ENCODE data around the gene MUC6. TPM values are rescaled to one million over a fixed set of nuclear protein-coding genes. Genes with fewer than 3 reads are reported as not detected.

MUC6 gene
- total RNA-seq, 4 donors from 2014 or later, result not detected

DNA sequence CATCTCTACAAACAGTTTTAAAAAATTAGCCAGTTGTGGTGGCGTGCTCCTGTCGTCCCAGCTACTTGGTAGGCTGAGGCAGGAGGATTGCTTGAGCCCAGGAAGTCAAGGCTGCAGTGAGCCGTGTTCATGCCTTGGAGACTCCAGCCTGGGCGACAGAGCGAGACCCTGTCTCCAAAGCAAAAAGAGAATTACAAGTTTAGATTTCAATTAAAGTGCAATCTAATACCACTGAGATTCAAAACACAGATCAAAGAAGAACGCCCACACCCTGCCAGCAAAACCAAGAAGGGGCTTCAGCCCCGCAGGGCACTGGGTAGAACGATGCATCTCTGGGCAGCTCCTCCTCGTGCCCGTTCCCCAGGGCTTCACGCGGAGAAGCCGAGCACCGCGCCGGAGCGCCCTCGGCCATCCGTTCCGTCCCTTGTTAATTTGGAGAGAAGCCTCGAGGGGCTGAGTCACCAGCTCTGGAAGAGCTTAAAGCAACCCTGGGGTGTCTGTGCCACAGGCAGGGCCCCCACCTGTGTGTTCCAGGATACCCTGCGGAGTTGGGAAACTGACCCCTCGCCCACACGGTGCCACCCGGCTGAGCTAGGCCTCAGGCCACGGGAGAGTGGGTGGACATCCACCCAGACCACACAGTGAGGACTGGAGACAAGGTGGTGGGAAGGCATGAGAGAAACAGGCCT lies 63.9 kb downstream of the MUC6 start:
- H3K4me3 ChIP-seq, result no peak overlapping the region
- TF ChIP-seq, protein P1, sequence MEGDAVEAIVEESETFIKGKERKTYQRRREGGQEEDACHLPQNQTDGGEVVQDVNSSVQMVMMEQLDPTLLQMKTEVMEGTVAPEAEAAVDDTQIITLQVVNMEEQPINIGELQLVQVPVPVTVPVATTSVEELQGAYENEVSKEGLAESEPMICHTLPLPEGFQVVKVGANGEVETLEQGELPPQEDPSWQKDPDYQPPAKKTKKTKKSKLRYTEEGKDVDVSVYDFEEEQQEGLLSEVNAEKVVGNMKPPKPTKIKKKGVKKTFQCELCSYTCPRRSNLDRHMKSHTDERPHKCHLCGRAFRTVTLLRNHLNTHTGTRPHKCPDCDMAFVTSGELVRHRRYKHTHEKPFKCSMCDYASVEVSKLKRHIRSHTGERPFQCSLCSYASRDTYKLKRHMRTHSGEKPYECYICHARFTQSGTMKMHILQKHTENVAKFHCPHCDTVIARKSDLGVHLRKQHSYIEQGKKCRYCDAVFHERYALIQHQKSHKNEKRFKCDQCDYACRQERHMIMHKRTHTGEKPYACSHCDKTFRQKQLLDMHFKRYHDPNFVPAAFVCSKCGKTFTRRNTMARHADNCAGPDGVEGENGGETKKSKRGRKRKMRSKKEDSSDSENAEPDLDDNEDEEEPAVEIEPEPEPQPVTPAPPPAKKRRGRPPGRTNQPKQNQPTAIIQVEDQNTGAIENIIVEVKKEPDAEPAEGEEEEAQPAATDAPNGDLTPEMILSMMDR (IDR thresholded peaks at IDR 0.05), result no peak
- TF ChIP-seq POLR2A (IDR thresholded peaks at IDR 0.05; ENCODE audit: low read depth) (no peak), POLR2AphosphoS5 (IDR thresholded peaks at IDR 0.05) (no peak), EP300 (IDR thresholded peaks at IDR 0.05) (no peak)
- no peaks in the 10 kb centered on the region for H3K27me3 ChIP-seq
- no peaks in the 10 kb centered on the region for H3K9me3 ChIP-seq
- intact Hi-C loops (cut with DNase I), result no loop called here
- peaks cover 39 to 88% (median 81%) of the 10 kb centered on the region in 4 donors for H3K36me3 ChIP-seq
- 97% methylated on average over 26 of the region's 26 CpGs for WGBS
- peaks cover 0 to 23% (median 11%) of the 10 kb centered on the region in 4 donors for H3K4me1 ChIP-seq
- DNase-seq (ENCODE audit: extremely low spot score), result no peak
- no peak overlapping the region for H3K27ac ChIP-seq (replicated peaks in 1 of 4)

DNA sequence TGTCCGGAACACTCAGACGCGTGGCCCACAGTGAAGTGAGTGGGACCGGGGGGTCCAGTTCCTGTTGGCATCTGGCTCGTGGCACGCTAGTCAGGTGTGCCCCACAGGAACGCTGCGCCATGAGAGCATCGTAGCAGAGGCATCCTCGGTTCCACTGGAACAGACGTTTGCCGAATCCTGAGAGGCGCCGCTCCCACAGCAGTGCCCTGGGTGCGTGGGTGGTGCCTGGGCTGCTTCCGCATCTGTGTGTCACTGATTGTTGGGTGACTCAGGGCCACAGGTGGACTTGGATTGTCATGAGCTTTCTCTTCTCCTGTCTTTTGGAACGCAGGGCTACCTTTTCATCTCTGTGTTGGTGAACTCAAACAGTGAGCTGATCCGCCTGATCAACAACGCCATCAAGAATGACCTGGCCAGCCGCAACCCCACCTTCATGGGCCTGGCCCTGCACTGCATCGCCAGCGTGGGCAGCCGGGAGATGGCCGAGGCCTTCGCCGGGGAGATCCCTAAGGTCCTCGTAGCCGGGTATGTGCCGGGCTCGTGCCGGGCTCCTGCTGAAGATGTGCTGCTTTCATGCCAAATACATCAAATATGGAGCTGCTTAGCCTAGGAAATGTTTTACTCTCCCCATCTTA lies 64.7 kb downstream of the MUC6 start:
- no peak for DNase-seq (ENCODE audit: extremely low spot score)
- Histone ChIP-seq H3K27ac (replicated peaks in 1 of 4) (no peak overlapping the region), H3K4me3 (no peak overlapping the region), H3K36me3 (peaks cover 33 to 80% (median 73%) of the 10 kb centered on the region in 4 donors), H3K27me3 (no peaks in the 10 kb centered on the region), H3K9me3 (no peaks in the 10 kb centered on the region), H3K4me1 (peaks cover 0 to 21% (median 10%) of the 10 kb centered on the region in 4 donors)
- TF ChIP-seq, protein P1 (IDR thresholded peaks at IDR 0.05), result no peak
- no peak for TF ChIP-seq POLR2A (IDR thresholded peaks at IDR 0.05; ENCODE audit: low read depth)
- no peak for TF ChIP-seq POLR2AphosphoS5 (IDR thresholded peaks at IDR 0.05)
- TF ChIP-seq EP300 (IDR thresholded peaks at IDR 0.05), result no peak
- WGBS, result 96% methylated on average over 13 of the region's 31 CpGs
- intact Hi-C loops (cut with DNase I), result no loop called here

DNA sequence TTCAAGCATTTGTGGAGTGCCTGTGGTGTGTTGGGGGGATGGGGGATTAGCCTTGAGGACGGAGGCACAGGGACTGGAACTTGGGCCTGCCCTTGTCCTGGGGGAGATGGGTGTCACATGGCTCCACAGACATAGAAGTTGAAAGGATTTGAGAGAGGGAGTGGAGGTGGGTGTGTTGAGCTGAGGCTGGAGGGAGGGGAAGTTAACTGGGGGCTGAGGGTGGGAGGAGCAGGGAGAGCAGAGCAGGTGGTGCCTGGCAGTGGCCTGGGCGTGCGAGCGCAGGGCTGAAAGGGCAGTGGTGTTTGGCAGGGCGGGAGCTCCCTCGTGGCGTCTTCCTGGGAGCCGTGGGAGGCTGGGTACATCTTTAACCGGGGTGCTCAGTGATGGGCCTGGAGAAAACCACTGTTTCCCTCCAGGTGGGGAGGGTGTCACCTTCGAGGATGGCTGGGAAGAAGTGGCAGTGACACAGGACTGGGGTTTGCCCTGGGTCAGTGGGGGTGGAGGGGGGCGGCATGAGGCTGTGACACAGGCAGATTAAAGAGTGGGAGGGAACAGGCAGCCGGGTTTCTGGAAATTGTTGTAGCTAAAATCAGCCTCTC lies 65.3 kb downstream of the MUC6 start:
- H3K36me3 ChIP-seq, result peaks cover 33 to 73% (median 66%) of the 10 kb centered on the region in 4 donors
- H3K27ac ChIP-seq (replicated peaks in 1 of 4), result no peak overlapping the region
- no peak overlapping the region for H3K4me3 ChIP-seq
- whole genome bisulfite sequencing, result 87% methylated on average over 9 of the region's 12 CpGs
- intact Hi-C loops (cut with DNase I), result no loop called here
- no peaks in the 10 kb centered on the region for H3K27me3 ChIP-seq
- no peak for DNase-seq (ENCODE audit: extremely low spot score)
- no peak for TF ChIP-seq POLR2AphosphoS5 (IDR thresholded peaks at IDR 0.05)
- TF ChIP-seq, protein P1 (IDR thresholded peaks at IDR 0.05), result no peak
- no peak for TF ChIP-seq POLR2A (IDR thresholded peaks at IDR 0.05; ENCODE audit: low read depth)
- no peak for TF ChIP-seq EP300 (IDR thresholded peaks at IDR 0.05)
- H3K9me3 ChIP-seq, result no peaks in the 10 kb centered on the region
- H3K4me1 ChIP-seq, result peaks cover 5 to 21% (median 14%) of the 10 kb centered on the region in 4 donors

DNA sequence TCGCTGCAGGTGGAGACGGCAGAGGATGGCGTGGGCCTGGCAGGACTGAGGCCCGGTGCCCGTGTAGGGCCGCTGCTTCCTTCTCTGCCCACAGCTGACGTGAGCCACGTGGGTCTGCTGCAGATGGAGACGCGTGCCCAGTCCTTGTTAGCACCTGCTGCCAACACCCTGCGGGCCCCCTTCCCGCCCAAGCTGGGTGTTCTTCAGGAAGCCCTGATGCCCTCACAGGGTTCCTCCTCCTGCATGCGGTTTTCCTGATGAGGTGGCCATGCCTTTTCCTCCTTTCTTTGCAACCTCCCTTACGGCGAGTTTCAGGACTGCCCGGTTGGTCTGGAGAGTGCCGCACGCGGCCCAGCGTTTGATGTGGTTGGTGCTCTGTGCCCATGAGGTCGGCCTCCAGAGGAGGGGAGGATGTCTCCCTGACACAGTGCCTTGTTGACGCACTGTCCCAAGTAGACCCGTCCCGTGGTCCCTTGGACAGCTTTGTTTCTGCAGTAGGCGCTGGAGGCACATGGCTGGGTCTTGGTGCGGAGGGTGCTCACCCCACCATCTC lies 66.1 kb downstream of the MUC6 start:
- intact Hi-C loops (cut with DNase I), result no loop called here
- Histone ChIP-seq H3K27ac (replicated peaks in 1 of 4) (no peak overlapping the region), H3K9me3 (no peaks in the 10 kb centered on the region), H3K36me3 (peaks cover 29 to 66% (median 66%) of the 10 kb centered on the region in 4 donors), H3K4me1 (peaks cover 5 to 28% (median 16%) of the 10 kb centered on the region in 4 donors), H3K27me3 (no peaks in the 10 kb centered on the region), H3K4me3 (no peak overlapping the region)
- DNase-seq (ENCODE audit: extremely low spot score), result no peak
- TF ChIP-seq, protein P1 (IDR thresholded peaks at IDR 0.05), result no peak
- TF ChIP-seq POLR2AphosphoS5 (IDR thresholded peaks at IDR 0.05), result no peak
- TF ChIP-seq POLR2A (IDR thresholded peaks at IDR 0.05; ENCODE audit: low read depth), result no peak
- no peak for TF ChIP-seq EP300 (IDR thresholded peaks at IDR 0.05)
- WGBS, result 84% methylated on average over 22 of the region's 26 CpGs
